Trophoblast cell (in vitro differentiated cells and primary cell): ENCODE measurements around the gene MMP21.

ENCODE experiments used
- DNase-seq, 2 donors: peaks; one replicate each; pipeline ENCODE4 v3.0.0-alpha.2; 2016
- H2AFZ ChIP-seq: 2 replicates; pipeline ENCODE4 v1.6.1; 2013; ENCODE audit warnings: low read length, moderate library complexity, mild to moderate bottlenecking; ENCODE audit not compliant: insufficient read depth, poor library complexity
- H2AK5ac ChIP-seq: 2 replicates; pipeline ENCODE4 v1.6.1; 2013; ENCODE audit warnings: mild to moderate bottlenecking, low read length
- H2BK120ac ChIP-seq: 2 replicates; pipeline ENCODE4 v1.6.1; 2013; ENCODE audit warnings: low read length, mild to moderate bottlenecking, moderate library complexity; ENCODE audit not compliant: insufficient read depth, poor library complexity
- H2BK12ac ChIP-seq: 2 replicates; pipeline ENCODE4 v1.6.1; 2013; ENCODE audit warnings: mild to moderate bottlenecking, low read length, moderate library complexity
- H2BK5ac ChIP-seq: 2 replicates; pipeline ENCODE4 v1.6.1; 2013; ENCODE audit warnings: low read length, low read depth, moderate library complexity, mild to moderate bottlenecking; ENCODE audit not compliant: poor library complexity
- H3K14ac ChIP-seq: 2 replicates; pipeline ENCODE4 v1.6.1; 2013; ENCODE audit warnings: mild to moderate bottlenecking, low read length
- H3K18ac ChIP-seq: 2 replicates; pipeline ENCODE4 v1.6.1; 2013; ENCODE audit warnings: mild to moderate bottlenecking, low read length
- H3K23ac ChIP-seq: 2 replicates; pipeline ENCODE4 v1.6.1; 2013; ENCODE audit warnings: low read length
- H3K27ac ChIP-seq: 2 replicates; pipeline ENCODE4 v1.5.1; 2013; ENCODE audit warnings: low read depth, mild to moderate bottlenecking, inconsistent platforms, low read length, moderate library complexity
- H3K27me3 ChIP-seq: 2 replicates; pipeline ENCODE4 v1.6.1; 2013; ENCODE audit warnings: inconsistent platforms, mild to moderate bottlenecking, low read length, moderate library complexity; ENCODE audit not compliant: insufficient read depth
- H3K36me3 ChIP-seq, 2 experiments: 1 replicate in 1 of 2; 2 replicates in 1 of 2; pipeline ENCODE4 v1.6.1; 2013; ENCODE audit warnings: low read length in 2 of 2, mild to moderate bottlenecking in 2 of 2, moderate library complexity in 1 of 2; ENCODE audit not compliant: insufficient read depth in 2 of 2, control insufficient read depth in 1 of 2
- H3K4ac ChIP-seq: 2 replicates; pipeline ENCODE4 v1.6.1; 2013; ENCODE audit warnings: low read depth, mild to moderate bottlenecking, low read length, moderate library complexity
- H3K4me1 ChIP-seq, 2 experiments: 1 replicate in 1 of 2; 2 replicates in 1 of 2; pipeline ENCODE4 v1.6.1; 2013; ENCODE audit warnings: low read length in 2 of 2, mild to moderate bottlenecking in 2 of 2, moderate library complexity in 1 of 2; ENCODE audit not compliant: insufficient read depth in 2 of 2, control insufficient read depth in 1 of 2
- H3K4me2 ChIP-seq: 2 replicates; pipeline ENCODE4 v1.6.1; 2013; ENCODE audit warnings: inconsistent platforms, mild to moderate bottlenecking, low read length, moderate library complexity
- H3K4me3 ChIP-seq: 2 replicates; pipeline ENCODE4 v1.5.1; 2013; ENCODE audit warnings: mild to moderate bottlenecking, low read depth, low read length, inconsistent platforms
- H3K79me1 ChIP-seq: one replicate; pipeline ENCODE4 v1.6.1; 2013; ENCODE audit warnings: low read length
- H3K79me2 ChIP-seq: 2 replicates; pipeline ENCODE4 v1.6.1; 2013; ENCODE audit warnings: low read length, mild to moderate bottlenecking; ENCODE audit not compliant: control insufficient read depth, insufficient read depth, poor library complexity
- H3K9ac ChIP-seq: 2 replicates; pipeline ENCODE4 v1.6.1; 2013; ENCODE audit warnings: mild to moderate bottlenecking, low read length
- H3K9me3 ChIP-seq: 2 replicates; pipeline ENCODE4 v1.6.1; 2013; ENCODE audit warnings: low read depth, mild to moderate bottlenecking, control low read depth, inconsistent platforms, low read length; ENCODE audit not compliant: insufficient read depth
- H4K12ac ChIP-seq: 2 replicates; pipeline ENCODE4 v1.6.1; 2013; ENCODE audit warnings: low read depth, mild to moderate bottlenecking, low read length, moderate library complexity
- H4K8ac ChIP-seq: 2 replicates; pipeline ENCODE4 v1.6.1; 2013; ENCODE audit warnings: low read depth, mild to moderate bottlenecking, low read length, moderate library complexity
- H4K91ac ChIP-seq: one replicate; pipeline ENCODE4 v1.6.1; 2013; ENCODE audit warnings: low read depth, mild to moderate bottlenecking, low read length, moderate library complexity
- WGBS: extraction: QIAGEN DNeasy Blood & Tissue Kit; methylation state at CpG from one replicate; pipeline ENCODE4 v1.1.7; 2013; ENCODE audit warnings: missing lambda C conversion rate; ENCODE audit not compliant: insufficient read length, insufficient coverage; ENCODE audit errors: extremely low coverage; 5-methylcytosine and 5-hydroxymethylcytosine counted together

MMP21 gene

GRCh38 chr10:125792342-125793300, 17.0 kb upstream of the MMP21 start:
- H3K27me3 ChIP-seq = no peaks in the 10 kb centered on the region
- no peak overlapping the region for H2BK120ac ChIP-seq
- no peak overlapping the region for H3K4ac ChIP-seq
- no peak for DNase-seq
- no peaks in the 10 kb centered on the region for H3K4me1 ChIP-seq
- no peak overlapping the region for H2BK5ac ChIP-seq
- no peak overlapping the region for H4K12ac ChIP-seq
- H2AK5ac ChIP-seq = no peak overlapping the region
- H3K9me3 ChIP-seq = no peaks in the 10 kb centered on the region
- H4K8ac ChIP-seq = no peak overlapping the region
- no peaks in the 10 kb centered on the region for H3K79me2 ChIP-seq
- H3K4me2 ChIP-seq = no peak overlapping the region
- H3K4me3 ChIP-seq = no peak overlapping the region
- H4K91ac ChIP-seq = no peak overlapping the region
- H3K18ac ChIP-seq = no peak overlapping the region
- H3K23ac ChIP-seq = no peak overlapping the region
- H2BK12ac ChIP-seq = no peak overlapping the region
- peaks cover 30 to 32% of the 10 kb centered on the region in 2 experiments for H3K36me3 ChIP-seq
- no peak overlapping the region for H3K9ac ChIP-seq
- no peaks in the 10 kb centered on the region for H3K79me1 ChIP-seq
- no CpG with 5 or more reads among the region's 14 CpGs for WGBS
- no peak overlapping the region for H3K27ac ChIP-seq
- H3K14ac ChIP-seq = no peak overlapping the region
- no peak overlapping the region for H2AFZ ChIP-seq

DNA sequence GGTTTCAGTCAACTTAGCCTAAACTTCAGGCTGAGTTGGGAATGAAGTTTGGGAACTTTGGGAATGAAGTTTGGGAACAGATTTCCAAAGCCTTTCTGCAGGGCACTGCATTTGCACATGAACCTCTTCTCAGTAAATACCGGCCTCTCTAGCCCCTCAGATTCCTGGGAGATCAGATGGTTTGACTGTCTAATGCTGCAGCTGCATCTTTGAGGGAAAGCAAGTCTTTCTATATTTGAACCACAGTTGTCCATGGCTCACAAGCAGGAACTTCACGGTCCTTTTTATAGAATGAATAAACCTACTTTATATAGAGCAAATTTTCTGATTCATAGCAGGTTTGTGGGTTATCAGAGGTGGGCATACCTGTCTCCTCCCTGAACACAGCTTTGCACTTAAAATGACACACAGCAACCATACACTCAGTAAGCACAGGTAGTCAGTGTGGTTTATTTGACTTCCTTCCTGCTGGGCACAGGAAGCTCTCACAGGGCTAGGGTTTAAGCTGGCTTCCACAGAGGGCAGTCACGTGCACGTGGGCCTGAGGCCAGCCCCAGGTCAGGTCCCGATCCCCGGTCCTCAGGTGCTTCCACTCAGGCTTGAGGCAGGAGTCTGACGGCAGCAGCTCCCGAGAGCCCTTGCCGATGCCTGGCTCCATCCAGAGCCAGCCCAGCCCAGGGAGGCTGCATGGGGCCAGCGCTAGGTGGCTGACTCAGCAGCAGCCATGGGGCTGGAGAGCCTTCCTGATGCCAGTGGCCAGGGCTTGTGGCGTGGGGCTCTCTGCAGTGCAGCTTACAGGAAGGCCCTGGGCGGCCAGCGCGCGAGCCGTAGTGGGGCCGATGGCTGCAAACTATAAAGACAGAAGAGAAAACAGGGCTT, 12.8 kb upstream of the MMP21 start:
- no peaks in the 10 kb centered on the region for H3K27me3 ChIP-seq
- no peaks in the 10 kb centered on the region for H3K9me3 ChIP-seq
- no peak overlapping the region for H3K9ac ChIP-seq
- H3K79me2 ChIP-seq = no peaks in the 10 kb centered on the region
- no CpG with 5 or more reads among the region's 17 CpGs for WGBS
- no peak overlapping the region for H3K4me3 ChIP-seq
- no peak overlapping the region for H2AK5ac ChIP-seq
- H3K14ac ChIP-seq = no peak overlapping the region
- H2BK120ac ChIP-seq = no peak overlapping the region
- DNase-seq = no peak
- H2BK12ac ChIP-seq = no peak overlapping the region
- no peak overlapping the region for H4K8ac ChIP-seq
- no peak overlapping the region for H2BK5ac ChIP-seq
- no peak overlapping the region for H3K23ac ChIP-seq
- H3K79me1 ChIP-seq = no peaks in the 10 kb centered on the region
- no peak overlapping the region for H3K18ac ChIP-seq
- H3K4ac ChIP-seq = no peak overlapping the region
- no peak overlapping the region for H4K12ac ChIP-seq
- no peak overlapping the region for H3K4me2 ChIP-seq
- H4K91ac ChIP-seq = no peak overlapping the region
- H3K4me1 ChIP-seq = no peaks in the 10 kb centered on the region
- no peak overlapping the region for H2AFZ ChIP-seq
- H3K36me3 ChIP-seq = peaks cover 19 to 20% of the 10 kb centered on the region in 2 experiments
- no peak overlapping the region for H3K27ac ChIP-seq

GRCh38 chr10:125785791-125786190, 10.2 kb upstream of the MMP21 start:
- Histone ChIP-seq H3K9me3 (peaks cover 2% of the 10 kb centered on the region), H2BK12ac (no peak overlapping the region), H2BK5ac (no peak overlapping the region), H3K79me1 (no peaks in the 10 kb centered on the region), H3K23ac (no peak overlapping the region), H3K27ac (no peak overlapping the region), H3K36me3 (peaks cover 8 to 11% of the 10 kb centered on the region in 2 experiments), H3K9ac (no peak overlapping the region), H4K8ac (no peak overlapping the region), H3K14ac (no peak overlapping the region), H3K79me2 (no peaks in the 10 kb centered on the region), H2AK5ac (no peak overlapping the region), H2BK120ac (no peak overlapping the region), H2AFZ (no peak overlapping the region), H3K18ac (no peak overlapping the region), H3K27me3 (no peaks in the 10 kb centered on the region), H4K91ac (no peak overlapping the region), H3K4me2 (no peak overlapping the region), H3K4me3 (no peak overlapping the region), H4K12ac (no peak overlapping the region), H3K4ac (no peak overlapping the region), H3K4me1 (peaks cover 0 to 3% of the 10 kb centered on the region in 2 experiments)
- no peak for DNase-seq
- WGBS = no CpG with 5 or more reads among the region's 9 CpGs

- Histone ChIP-seq H3K4ac (no peak overlapping the region), H2BK12ac (no peak overlapping the region), H3K27ac (no peak overlapping the region), H4K12ac (no peak overlapping the region), H3K9me3 (peaks cover 8% of the 10 kb centered on the region), H3K79me2 (no peaks in the 10 kb centered on the region), H2AFZ (no peak overlapping the region), H3K36me3 (peaks cover 2 to 6% of the 10 kb centered on the region in 2 experiments), H3K79me1 (no peaks in the 10 kb centered on the region), H4K91ac (no peak overlapping the region), H2BK5ac (no peak overlapping the region), H3K27me3 (no peaks in the 10 kb centered on the region), H3K18ac (no peak overlapping the region), H3K4me3 (no peak overlapping the region), H3K23ac (no peak overlapping the region), H3K4me2 (no peak overlapping the region), H2BK120ac (no peak overlapping the region), H3K14ac (no peak overlapping the region), H3K4me1 (peaks cover 0 to 3% of the 10 kb centered on the region in 2 experiments), H2AK5ac (no peak overlapping the region), H4K8ac (no peak overlapping the region), H3K9ac (no peak overlapping the region)
- WGBS = no CpG with 5 or more reads among the region's 6 CpGs
- no peak for DNase-seq
Measured at GRCh38 chr10:125783957-125784356, 8.3 kb upstream of the MMP21 start.
